Measurements from ENCODE around the gene DDR2.

- TF ChIP-seq CTCF (IDR thresholded peaks at IDR 0.05) (no peak), POLR2A (IDR thresholded peaks at IDR 0.05) (no peak), POLR2AphosphoS5 (IDR thresholded peaks at IDR 0.05) (no peak)
Observed at GRCh38 chr1:162704673-162705424, 72.6 kb downstream of the DDR2 start.
